ENCODE measurements around the gene CLIP4. TPM values are rescaled to one million over a fixed set of nuclear protein-coding genes. Genes with fewer than 3 reads are reported as not detected.

CLIP4 gene
- total RNA-seq, 3 donors from 2014 or later (not counting 1 experiment from before 2014, with no cell fraction given): 56.8 to 88.0 (median 72.6) TPM

GRCh38 chr2:29154610-29155009, 39.4 kb downstream of the CLIP4 start:
- peaks cover 63% of the 10 kb centered on the region for H3K36me3 ChIP-seq (ENCODE audit: control insufficient read depth, insufficient read depth, low read length)
- 70% methylated on average over 2 of the region's 2 CpGs for WGBS (ENCODE audit: insufficient coverage)
- Mint-ChIP-seq H3K36me3 (peaks cover 29% of the 10 kb centered on the region), H3K4me1 (peaks cover 13 to 18% of the 10 kb centered on the region in 2 donors), H3K4me3 (peak overlapping the region; percentile 7), H3K27me3 (ENCODE audit: low read depth in 2 of 2) (no peaks in the 10 kb centered on the region), H3K27ac (peak overlapping the region; percentile 43 to 80), H3K9me3 (no peaks in the 10 kb centered on the region)
- peak in 2 of 3 donors; percentile 40 to 74 for ATAC-seq
- no peaks in the 10 kb centered on the region for H3K9me3 ChIP-seq (ENCODE audit: control insufficient read depth, insufficient read depth, low read length)
- no peaks in the 10 kb centered on the region for H3K27me3 ChIP-seq (ENCODE audit: control insufficient read depth, insufficient read depth, low read length)
- no peak overlapping the region for H3K4me3 ChIP-seq (ENCODE audit: low read length)
- H3K27ac ChIP-seq (ENCODE audit: low read length): no peak overlapping the region
- intact Hi-C loops (cut with micrococcal nuclease): no loop called here
- TF ChIP-seq CTCF (IDR thresholded peaks at IDR 0.05): no peak
- H3K4me1 ChIP-seq (ENCODE audit: control insufficient read depth, insufficient read depth, low read length): peaks cover 6% of the 10 kb centered on the region
- no peak for DNase-seq

- no peak for TF ChIP-seq CTCF (IDR thresholded peaks at IDR 0.05)
- Mint-ChIP-seq H3K4me1 (peaks cover 13 to 18% of the 10 kb centered on the region in 2 donors), H3K4me3 (no peak overlapping the region), H3K27ac (peak overlapping the region; percentile 11 to 80), H3K9me3 (no peaks in the 10 kb centered on the region), H3K27me3 (ENCODE audit: low read depth in 2 of 2) (no peaks in the 10 kb centered on the region), H3K36me3 (peaks cover 29% of the 10 kb centered on the region)
- no peaks in the 10 kb centered on the region for H3K27me3 ChIP-seq (ENCODE audit: control insufficient read depth, insufficient read depth, low read length)
- H3K36me3 ChIP-seq (ENCODE audit: control insufficient read depth, insufficient read depth, low read length): peaks cover 73% of the 10 kb centered on the region
- 100% methylated on average over 2 of the region's 2 CpGs for WGBS (ENCODE audit: insufficient coverage)
- H3K4me1 ChIP-seq (ENCODE audit: control insufficient read depth, insufficient read depth, low read length): peaks cover 6% of the 10 kb centered on the region
- ATAC-seq (no peak), DNase-seq (no peak)
- H3K4me3 ChIP-seq (ENCODE audit: low read length): no peak overlapping the region
- intact Hi-C loops (cut with micrococcal nuclease): no loop called here
- H3K9me3 ChIP-seq (ENCODE audit: control insufficient read depth, insufficient read depth, low read length): no peaks in the 10 kb centered on the region
- H3K27ac ChIP-seq (ENCODE audit: low read length): no peak overlapping the region
These were observed 40.4 kb downstream of the CLIP4 start for GRCh38 chr2:29155578-29155977.

DNA sequence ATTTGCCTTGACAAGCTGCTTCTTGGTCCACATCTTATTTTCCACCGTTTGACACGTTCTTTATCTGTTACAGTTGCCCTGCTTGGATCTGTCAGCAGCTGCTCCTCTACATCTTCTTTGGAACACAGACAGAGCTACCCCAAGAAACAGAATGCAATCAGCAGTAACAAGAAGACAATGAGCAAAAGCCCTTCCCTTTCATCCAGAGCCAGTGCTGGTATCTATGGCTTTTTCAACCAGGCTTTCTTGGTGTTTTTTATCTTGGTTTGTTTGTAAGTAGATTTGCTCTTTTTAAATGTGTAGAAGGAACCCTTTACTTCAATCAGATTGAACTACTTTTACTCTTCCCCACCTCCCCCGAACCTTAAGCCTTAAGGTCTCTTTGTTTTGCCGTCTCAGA, 41.9 kb downstream of the CLIP4 start:
- Mint-ChIP-seq H3K4me3 (no peak overlapping the region), H3K36me3 (peaks cover 29% of the 10 kb centered on the region), H3K27me3 (ENCODE audit: low read depth in 2 of 2) (no peaks in the 10 kb centered on the region), H3K27ac (no peak overlapping the region), H3K4me1 (peaks cover 13 to 18% of the 10 kb centered on the region in 2 donors), H3K9me3 (no peaks in the 10 kb centered on the region)
- DNase-seq (no peak), ATAC-seq (no peak)
- H3K4me3 ChIP-seq (ENCODE audit: low read length): no peak overlapping the region
- no peak for TF ChIP-seq CTCF (IDR thresholded peaks at IDR 0.05)
- no peaks in the 10 kb centered on the region for H3K9me3 ChIP-seq (ENCODE audit: control insufficient read depth, insufficient read depth, low read length)
- H3K36me3 ChIP-seq (ENCODE audit: control insufficient read depth, insufficient read depth, low read length): peaks cover 76% of the 10 kb centered on the region
- no peak overlapping the region for H3K27ac ChIP-seq (ENCODE audit: low read length)
- 98% methylated on average over 4 of the region's 4 CpGs for WGBS (ENCODE audit: insufficient coverage)
- intact Hi-C loops (cut with micrococcal nuclease): no loop called here
- H3K27me3 ChIP-seq (ENCODE audit: control insufficient read depth, insufficient read depth, low read length): no peaks in the 10 kb centered on the region
- H3K4me1 ChIP-seq (ENCODE audit: control insufficient read depth, insufficient read depth, low read length): peaks cover 6% of the 10 kb centered on the region

DNA sequence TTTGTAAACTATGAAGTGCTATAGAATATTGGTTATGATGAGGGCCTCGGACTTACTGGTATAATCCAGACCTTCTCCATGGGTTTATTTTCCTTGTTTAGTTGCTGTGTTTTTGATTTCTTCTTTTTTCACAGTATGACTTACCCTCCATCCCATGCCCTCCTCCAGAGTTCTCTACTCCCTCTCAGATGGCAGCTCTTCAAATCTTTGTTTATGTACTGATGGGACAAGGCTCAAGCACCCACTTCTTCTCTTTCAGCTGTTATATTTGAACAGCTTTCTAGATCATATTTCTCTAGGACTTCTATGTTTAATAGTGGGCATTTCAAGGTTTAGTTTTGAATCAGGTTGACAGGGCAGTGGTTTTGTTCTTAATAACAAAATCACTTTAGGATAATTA, 43.9 kb downstream of the CLIP4 start:
- no peaks in the 10 kb centered on the region for H3K9me3 Mint-ChIP-seq
- intact Hi-C loops (cut with micrococcal nuclease): no loop called here

More for the DNA sequence above, 43.9 kb downstream of the CLIP4 start:
- no peak for TF ChIP-seq CTCF (IDR thresholded peaks at IDR 0.05)
- H3K4me1 Mint-ChIP-seq: peaks cover 13 to 21% of the 10 kb centered on the region in 2 donors
- Histone ChIP-seq H3K4me1 (ENCODE audit: control insufficient read depth, insufficient read depth, low read length) (peaks cover 6% of the 10 kb centered on the region), H3K27me3 (ENCODE audit: control insufficient read depth, insufficient read depth, low read length) (no peaks in the 10 kb centered on the region), H3K9me3 (ENCODE audit: control insufficient read depth, insufficient read depth, low read length) (no peaks in the 10 kb centered on the region), H3K4me3 (ENCODE audit: low read length) (no peak overlapping the region), H3K36me3 (ENCODE audit: control insufficient read depth, insufficient read depth, low read length) (peaks cover 67% of the 10 kb centered on the region), H3K27ac (ENCODE audit: low read length) (no peak overlapping the region)
- H3K36me3 Mint-ChIP-seq: peaks cover 23% of the 10 kb centered on the region
- ATAC-seq (no peak), DNase-seq (no peak)
- no CpG with 5 or more reads among the region's 1 CpG for WGBS (ENCODE audit: insufficient coverage)
- H3K27ac Mint-ChIP-seq: no peak overlapping the region
- no peak overlapping the region for H3K4me3 Mint-ChIP-seq
- no peaks in the 10 kb centered on the region for H3K27me3 Mint-ChIP-seq (ENCODE audit: low read depth in 2 of 2)
